GM11168 (cell line): ENCODE data around the gene ACYP2.
"Not testable (repeated sequence)": the region's sequence is repeated elsewhere in the genome, so short reads cannot be mapped to it uniquely, and the experiment has no call there.

Source experiments
- in situ Hi-C: fragments of 300-500 bp; cut with MboI; formaldehyde crosslinking; loops from one replicate; pipeline ENCODE4 v1.12.0; 2022; ENCODE audit warnings: low sequenced_read_pairs; ENCODE audit not compliant: unreplicated experiment

The ACYP2 gene

DNA sequence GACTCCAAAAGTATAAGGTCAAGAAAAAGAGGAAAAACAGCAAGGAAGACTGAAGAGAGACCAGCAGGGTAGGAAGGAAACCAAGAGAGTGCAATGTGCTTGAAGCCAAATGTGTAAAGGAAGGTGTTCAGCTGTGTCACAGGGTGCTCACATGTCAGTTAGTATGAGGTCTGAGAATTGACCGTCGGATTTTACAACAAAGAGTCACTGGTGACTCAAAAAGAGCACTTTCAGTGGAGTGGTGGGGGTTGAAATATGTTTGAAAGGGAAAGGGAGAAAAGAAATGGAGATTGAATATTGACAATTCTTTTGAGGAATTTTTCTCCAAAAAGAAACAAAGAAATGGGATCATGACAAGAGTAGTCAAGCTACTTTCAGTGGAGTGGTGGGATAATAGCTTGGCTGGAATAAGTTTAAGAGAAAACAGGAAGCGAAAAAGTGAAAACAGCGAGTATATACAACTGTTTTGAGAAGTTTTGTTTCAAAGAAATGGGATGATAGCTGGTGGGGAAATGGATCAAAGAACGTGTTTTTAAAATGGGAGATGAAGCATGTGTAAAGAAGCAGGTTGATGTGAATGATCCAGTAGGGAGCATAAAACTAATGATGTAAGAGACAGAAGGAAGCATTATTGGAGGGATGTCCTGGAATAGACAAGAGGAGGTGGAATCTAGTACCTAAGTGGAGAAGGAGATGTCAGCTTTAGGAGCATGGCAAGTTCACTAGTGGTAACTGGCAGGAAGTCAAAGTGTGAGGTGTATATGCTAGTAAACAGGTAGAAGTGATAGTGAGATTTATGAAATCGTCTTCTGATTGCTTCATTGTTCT, 144.2 kb downstream of the ACYP2 start:
- in situ Hi-C loops = no loop called here

GRCh38 chr2:54260241-54260595, 144.8 kb downstream of the ACYP2 start:
- in situ Hi-C loops = no loop called here

- in situ Hi-C loops = no loop called here
Measured at GRCh38 chr2:54261537-54261936, 146.1 kb downstream of the ACYP2 start.

DNA sequence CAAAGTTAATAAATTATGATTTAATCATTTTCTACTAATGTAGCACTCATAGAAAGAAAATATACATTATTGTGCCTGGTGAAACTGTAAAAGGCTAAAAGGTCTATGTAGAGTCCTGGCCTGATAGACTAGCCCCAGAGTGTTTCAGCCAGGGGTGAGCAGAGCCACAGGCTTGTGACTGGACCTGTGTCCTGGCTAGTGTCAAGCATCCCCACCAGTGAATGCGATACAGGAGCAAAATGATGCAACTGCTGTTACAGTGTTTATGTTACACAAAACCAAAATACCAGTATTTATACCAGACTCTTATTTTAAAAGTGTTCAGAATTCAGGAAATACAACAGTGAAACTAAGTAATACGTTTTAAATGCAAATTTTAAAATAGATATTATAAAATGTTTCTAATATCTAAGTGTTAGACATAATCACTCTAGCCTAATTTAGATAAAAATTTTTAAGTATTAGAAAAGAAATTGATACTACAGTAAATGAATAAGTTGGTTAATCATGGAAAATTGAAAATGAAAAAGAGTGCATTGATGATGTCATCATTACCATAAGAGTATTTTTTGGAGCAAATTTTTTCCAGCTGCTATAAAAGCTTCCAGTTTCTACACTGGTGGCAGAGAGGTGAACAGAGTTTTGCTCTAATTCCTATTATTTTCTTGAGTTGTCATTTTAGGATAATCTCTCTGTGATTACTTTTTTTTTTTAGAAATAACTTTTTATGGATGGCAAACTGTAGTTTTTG, 146.8 kb downstream of the ACYP2 start:
- in situ Hi-C loops = no loop called here

DNA sequence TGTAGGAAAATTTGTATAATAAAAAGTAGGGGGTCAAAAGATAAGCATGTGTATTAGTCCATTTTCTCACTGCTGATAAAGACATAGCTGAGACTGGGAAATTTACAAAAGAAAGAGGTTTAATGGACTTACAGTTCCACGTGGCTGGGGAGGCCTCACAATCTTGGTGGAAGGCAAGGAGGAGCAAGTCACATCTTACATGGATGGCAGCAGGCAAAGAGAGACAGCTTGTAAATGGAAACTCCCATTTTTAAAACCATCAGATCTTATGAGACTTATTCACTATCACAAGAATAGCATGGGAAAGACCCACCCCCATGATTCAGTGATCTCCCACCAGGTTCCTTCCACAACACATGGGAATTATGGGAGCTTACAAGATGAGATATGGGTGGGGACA, 149.7 kb downstream of the ACYP2 start:
- in situ Hi-C loops = not testable (repeated sequence)

- in situ Hi-C loops = no loop called here
Measured at GRCh38 chr2:54267577-54267976, 152.2 kb downstream of the ACYP2 start.

DNA sequence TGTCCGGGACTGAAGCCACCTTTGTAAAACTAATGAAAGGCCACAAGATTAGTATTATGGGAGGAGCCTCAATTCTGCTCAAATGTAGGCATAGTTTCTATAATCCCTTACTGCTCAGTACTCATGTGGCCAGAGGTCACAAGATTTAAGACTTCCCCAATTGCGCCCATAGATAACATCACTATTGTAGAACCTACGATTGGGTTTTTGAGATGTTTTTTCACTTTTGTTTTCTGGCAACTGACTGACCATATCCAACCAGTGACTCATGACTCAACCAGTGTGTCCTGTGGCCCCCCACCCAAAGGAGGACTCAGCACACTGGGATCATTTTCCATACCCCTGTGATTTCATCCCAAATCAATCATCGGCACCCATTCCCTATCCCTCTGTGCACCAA, 155.8 kb downstream of the ACYP2 start:
- in situ Hi-C loops = no loop called here

DNA sequence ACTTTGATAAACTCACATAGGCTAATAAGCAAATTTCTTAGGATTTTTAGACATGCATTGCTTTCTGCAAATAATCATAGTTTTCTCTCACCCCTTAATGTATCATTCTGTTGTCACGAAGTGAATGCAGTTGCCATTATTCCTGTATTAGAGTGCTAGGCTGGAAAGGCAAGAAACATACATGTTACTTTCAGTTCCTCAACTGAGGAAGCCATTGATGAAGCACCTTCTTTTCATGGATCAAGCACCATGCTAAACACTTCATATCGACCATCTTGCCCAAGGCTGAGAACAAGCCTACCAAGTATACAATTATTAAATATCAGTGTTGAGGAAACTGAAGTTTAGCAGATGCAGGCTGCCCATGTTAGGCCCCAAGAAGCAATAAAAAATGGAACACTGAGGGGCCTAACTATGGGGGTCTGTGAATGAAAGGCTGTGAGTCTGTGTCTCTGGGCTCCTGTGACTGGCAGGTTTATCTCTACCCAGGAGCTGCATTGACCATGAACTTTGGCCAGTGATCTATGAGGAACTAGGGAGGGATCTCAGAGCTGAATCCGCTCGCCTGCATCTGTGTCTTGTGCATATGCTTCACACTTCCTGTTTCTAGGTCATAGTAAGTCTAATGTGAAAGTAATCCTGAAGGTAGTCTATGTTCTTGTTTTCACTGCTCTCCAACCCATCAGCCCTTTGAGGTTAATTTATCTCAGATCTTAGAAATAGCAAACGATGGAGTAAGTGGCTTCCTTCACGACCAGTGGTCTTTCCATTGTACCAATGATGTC, 156.6 kb downstream of the ACYP2 start:
- in situ Hi-C loops = no loop called here

DNA sequence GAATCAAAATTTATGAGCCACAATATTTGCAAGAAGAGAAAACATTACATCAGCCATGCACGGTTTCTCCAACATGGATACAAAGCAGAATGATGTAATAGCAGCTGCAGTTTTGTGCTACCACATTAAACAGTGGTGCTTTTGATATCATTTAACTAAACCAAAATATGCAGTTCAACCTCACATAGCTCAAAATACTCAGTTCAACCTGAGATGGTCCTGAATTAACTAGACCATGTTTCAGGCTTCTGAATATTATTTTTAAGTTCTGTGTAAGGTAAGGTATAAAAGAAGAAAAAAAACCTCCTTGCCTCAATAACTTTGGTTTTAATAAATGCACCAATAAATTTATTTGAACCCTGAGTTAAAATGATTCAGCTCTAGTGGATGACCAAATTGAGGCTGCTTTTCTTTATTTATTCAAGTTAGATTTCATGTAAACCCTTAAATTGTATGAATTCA, 159.4 kb downstream of the ACYP2 start:
- in situ Hi-C loops = no loop called here

GRCh38 chr2:54275541-54275940, 160.1 kb downstream of the ACYP2 start:
- in situ Hi-C loops = no loop called here

GRCh38 chr2:54279385-54279784, 164.0 kb downstream of the ACYP2 start:
- in situ Hi-C loops = no loop called here

- in situ Hi-C loops = no loop called here
Measured at GRCh38 chr2:54284826-54285225, 169.4 kb downstream of the ACYP2 start.

DNA sequence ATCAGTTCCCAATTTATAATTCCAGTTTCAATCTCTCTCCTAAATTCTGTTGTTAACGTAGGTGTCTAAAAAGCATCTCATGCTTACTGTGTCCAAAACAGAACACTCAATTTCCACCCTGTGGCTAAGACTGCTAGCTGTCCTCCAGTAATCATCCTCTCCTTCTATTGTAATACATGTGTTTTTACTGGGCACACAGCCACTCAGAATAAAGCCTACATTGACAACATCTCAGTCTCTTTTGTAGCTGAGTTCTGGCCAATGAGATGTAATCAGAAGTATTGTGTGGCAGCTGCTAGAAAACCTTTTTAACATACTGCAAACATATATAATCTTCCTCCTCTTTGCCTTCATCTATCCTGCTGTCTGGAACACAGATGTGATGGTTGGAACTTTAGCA, 170.0 kb downstream of the ACYP2 start:
- in situ Hi-C loops = no loop called here

- in situ Hi-C loops = no loop called here
Measured at GRCh38 chr2:54287532-54287931, 172.1 kb downstream of the ACYP2 start.

GRCh38 chr2:54289917-54290316, 174.5 kb downstream of the ACYP2 start:
- in situ Hi-C loops = no loop called here

DNA sequence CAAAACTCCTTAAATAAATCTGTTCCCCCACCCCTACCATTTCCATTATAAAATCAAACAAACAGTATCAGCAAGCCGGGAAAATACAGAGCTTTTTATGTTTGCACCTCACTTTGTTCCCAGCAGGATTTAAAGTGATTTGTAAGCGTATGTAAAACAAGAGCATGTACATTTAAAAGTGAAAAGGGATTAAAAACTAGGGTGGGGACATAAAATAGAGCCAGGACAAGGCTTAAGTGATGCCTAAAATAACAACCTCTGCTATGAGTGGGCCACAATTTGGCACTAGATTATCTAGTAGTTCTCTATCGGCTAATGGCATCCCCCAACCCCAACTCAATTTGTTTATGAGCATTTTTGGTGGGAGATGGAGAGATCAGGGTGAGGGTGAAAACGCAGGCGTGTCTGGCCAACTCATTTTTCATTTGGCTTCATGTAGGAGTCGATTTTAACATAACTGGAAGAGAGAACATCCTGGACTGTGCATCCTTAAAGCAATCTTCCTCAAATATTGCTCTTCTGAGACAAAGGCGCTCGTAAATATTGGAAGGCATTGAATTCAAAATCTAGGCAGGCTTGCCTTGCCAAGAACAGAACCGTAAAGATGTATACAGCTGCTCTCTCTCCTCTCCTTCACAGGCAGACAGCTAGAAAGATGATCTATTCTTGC, 175.1 kb downstream of the ACYP2 start:
- in situ Hi-C loops = no loop called here

GRCh38 chr2:54294665-54295064, 179.2 kb downstream of the ACYP2 start:
- in situ Hi-C loops = not testable (repeated sequence)

DNA sequence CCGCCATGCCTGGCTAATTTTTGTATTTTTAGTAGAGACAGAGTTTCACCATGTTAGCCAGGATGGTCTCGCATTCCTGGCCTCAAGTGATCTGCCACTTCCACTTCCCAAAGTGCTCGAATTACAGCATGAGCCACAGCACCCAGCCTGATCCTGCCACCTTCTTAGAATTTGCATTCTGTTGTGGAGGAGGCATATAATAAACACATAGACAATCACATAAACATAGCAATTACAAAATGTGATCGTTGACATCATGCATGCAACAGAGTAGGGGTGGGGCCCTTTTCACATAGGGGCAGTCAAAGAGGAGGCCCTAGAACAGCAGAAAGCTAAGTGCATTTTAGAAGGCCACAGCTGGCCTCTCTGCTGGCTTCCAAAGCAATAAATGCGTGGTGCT, 180.5 kb downstream of the ACYP2 start:
- in situ Hi-C loops = no loop called here

- in situ Hi-C loops = no loop called here
Measured at GRCh38 chr2:54298514-54298913, 183.1 kb downstream of the ACYP2 start.

DNA sequence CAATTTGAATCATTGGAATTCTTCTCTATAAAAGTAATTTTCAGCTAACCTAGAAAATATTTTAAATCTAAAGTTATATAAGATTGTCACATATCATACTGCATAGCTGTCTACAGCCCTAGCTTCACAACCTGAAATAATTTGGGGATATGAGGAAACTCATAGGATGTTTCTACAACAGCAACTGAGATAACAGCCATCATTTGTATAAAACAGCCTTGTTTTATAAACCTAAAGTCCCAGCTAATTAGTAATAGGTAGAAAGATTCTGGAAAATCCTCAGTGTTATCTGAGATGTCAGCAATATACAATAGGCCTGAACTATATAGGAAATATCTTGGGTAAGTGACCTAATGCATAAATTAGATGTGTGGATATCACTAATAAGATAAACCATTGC, 188.2 kb downstream of the ACYP2 start:
- in situ Hi-C loops = no loop called here
